GM12872 (cell line): ENCODE data around the gene FASN.

Source experiments
- CTCF ChIP-seq: IDR thresholded peaks from 3 replicates; pipeline ENCODE4 v1.5.1; 2011; ENCODE audit warnings: low read depth, mild to moderate bottlenecking, low read length, moderate library complexity; ENCODE audit not compliant: insufficient read depth

Gene FASN

GRCh38 chr17:82061047-82061925 lies 36.8 kb downstream of the FASN start:
- no peak for TF ChIP-seq CTCF

GRCh38 chr17:82060614-82061013 lies 37.4 kb downstream of the FASN start:
- TF ChIP-seq CTCF: no peak

- no peak for TF ChIP-seq CTCF
Observed at GRCh38 chr17:82060001-82060380, 38.0 kb downstream of the FASN start.

GRCh38 chr17:82059272-82060000 lies 38.6 kb downstream of the FASN start:
- no peak for TF ChIP-seq CTCF

- TF ChIP-seq CTCF: no peak
Observed at GRCh38 chr17:82058855-82059249, 39.2 kb downstream of the FASN start.

GRCh38 chr17:82058230-82058854 lies 39.7 kb downstream of the FASN start:
- TF ChIP-seq CTCF: no peak
